HCT116 (cell line): ENCODE measurements around the gene GGPS1. TPM values are rescaled to one million over a fixed set of nuclear protein-coding genes. Genes with fewer than 3 reads are reported as not detected.

Experiments used
- ATAC-seq: fragments of 200-7000 bp; cut with Tn5 transposase; 2 replicates; pipeline ENCODE4 v1.9.1; 2020; ENCODE audit warnings: mild to moderate bottlenecking, moderate library complexity
- BruUV-seq: library from RNA; stranded (reverse); fragments of 400-500 nt; replicated peaks from 2 replicates; lab custom pipeline; 2021; lab: Mats Ljungman, UMichigan
- CTCF ChIA-PET: fragments of 300-600 bp; sonication (Branson Sonifier 250); formaldehyde crosslinking; loops from one replicate; lab custom pipeline; 2021; ENCODE audit warnings: antibody characterized with exemption; lab: Charles Lee
- POLR2A ChIA-PET: fragments of 300-600, 350-600 bp; sonication (Branson Sonifier 250); formaldehyde crosslinking; loops from one replicate; lab custom pipeline; 2021; ENCODE audit warnings: antibody characterized with exemption; lab: Charles Lee
- RAD21 ChIA-PET, 2 experiments: fragments of 300-600 bp; sonication (Branson Sonifier 250); formaldehyde crosslinking; loops; one replicate each; lab custom pipeline; 2023; ENCODE audit warnings: low total read pairs in 2 of 2; ENCODE audit not compliant: uncharacterized antibody in 2 of 2, unreplicated experiment in 2 of 2, low non-redundant PET in 1 of 2; lab: Charles Lee
- DNase-seq: peaks from one replicate; pipeline ENCODE4 v3.0.0-alpha.2; 2010; ENCODE audit warnings: low read depth, low spot score
- H2AFZ ChIP-seq: fragments of 200-600 bp; shearing (Covaris generic), sonication (generic); 2 replicates; pipeline ENCODE4 v1.6.1; 2017; ENCODE audit warnings: low read depth, mixed run types, mixed read lengths, antibody characterized with exemption, low read length; ENCODE audit not compliant: poor library complexity, severe bottlenecking
- H3K27ac ChIP-seq: 2 replicates; pipeline ENCODE4 v1.5.1; 2012; ENCODE audit warnings: low read depth, low read length
- H3K27me3 ChIP-seq: fragments of 200-600 bp; sonication (generic); 2 replicates; pipeline ENCODE4 v1.6.1; 2016; ENCODE audit warnings: mixed run types, low read length, mixed read lengths; ENCODE audit not compliant: insufficient read depth
- H3K36me3 ChIP-seq, 2 experiments: fragments of 200-500 bp in 1 of 2; fragments of 200-600 bp in 1 of 2; sonication (Bioruptor generic) in 1 of 2; sonication (generic) in 1 of 2; 2 replicates each; pipeline versions ENCODE4 v1.5.1 to v1.6.1; 2014 to 2016; ENCODE audit warnings: low read length in 2 of 2, inconsistent platforms in 1 of 2, mixed read lengths in 1 of 2, mixed run types in 1 of 2; ENCODE audit not compliant: insufficient read depth in 2 of 2, control insufficient read depth in 1 of 2
- H3K4me1 ChIP-seq, 2 experiments: fragments of 200-600 bp in 1 of 2; sonication (generic) in 1 of 2; 2 replicates each; pipeline versions ENCODE4 v1.5.1 to v1.6.1; 2012 to 2017; ENCODE audit warnings: low read length in 2 of 2, inconsistent platforms in 1 of 2, mild to moderate bottlenecking in 1 of 2, mixed read lengths in 1 of 2, mixed run types in 1 of 2, moderate library complexity in 1 of 2; ENCODE audit not compliant: insufficient read depth in 2 of 2, control insufficient read depth in 1 of 2
- H3K4me2 ChIP-seq: fragments of 200-600 bp; sonication (generic); 2 replicates; pipeline ENCODE4 v1.6.1; 2017; ENCODE audit warnings: mixed run types, low read length, mixed read lengths
- H3K4me3 ChIP-seq, 2 experiments: fragments of 200-600 bp in 1 of 2; sonication (generic) in 1 of 2; replicated peaks in 1 of 2; 2 replicates each; pipeline ENCODE4 v1.5.1; 2011 to 2016; ENCODE audit warnings: low read length in 2 of 2, control low read depth in 1 of 2, low read depth in 1 of 2, mild to moderate bottlenecking in 1 of 2, mixed read lengths in 1 of 2, mixed run types in 1 of 2
- H3K79me2 ChIP-seq: fragments of 200-600 bp; sonication (generic); 2 replicates; pipeline ENCODE4 v1.6.1; 2017; ENCODE audit warnings: mild to moderate bottlenecking, mixed run types, low read length, moderate library complexity, mixed read lengths; ENCODE audit not compliant: insufficient read depth
- H3K9ac ChIP-seq: fragments of 200-600 bp; sonication (generic); 2 replicates; pipeline ENCODE4 v1.6.1; 2016; ENCODE audit warnings: low read length, mixed read lengths
- H3K9me2 ChIP-seq: fragments of 200-600 bp; sonication (generic), shearing (Covaris generic); 2 replicates; pipeline ENCODE4 v1.6.1; 2017; ENCODE audit warnings: mixed run types, mild to moderate bottlenecking, moderate library complexity; ENCODE audit not compliant: insufficient read depth
- H3K9me3 ChIP-seq, 2 experiments: fragments of 200-500 bp in 1 of 2; fragments of 200-600 bp in 1 of 2; sonication (Bioruptor generic) in 1 of 2; sonication (generic) in 1 of 2; 2 replicates each; pipeline ENCODE4 v1.6.1; 2014 to 2017; ENCODE audit warnings: low read length in 2 of 2, mixed read lengths in 2 of 2, inconsistent platforms in 1 of 2, low read depth in 1 of 2, mild to moderate bottlenecking in 1 of 2, mixed run types in 1 of 2, moderate library complexity in 1 of 2; ENCODE audit not compliant: control insufficient read depth in 1 of 2, insufficient read depth in 1 of 2
- H4K20me1 ChIP-seq: fragments of 200-600 bp; sonication (generic), shearing (Covaris generic); 2 replicates; pipeline ENCODE4 v1.6.1; 2017; ENCODE audit warnings: mixed run types, mild to moderate bottlenecking, moderate library complexity; ENCODE audit not compliant: insufficient read depth
- ATF3 ChIP-seq: IDR thresholded peaks from 2 replicates; pipeline ENCODE4 v1.6.1; 2012
- CBX3 ChIP-seq: IDR thresholded peaks from 2 replicates; pipeline ENCODE4 v1.6.1; 2012; ENCODE audit warnings: low read depth
- CTCF ChIP-seq, 3 experiments: fragments of 200-600 bp in 1 of 3; sonication (generic) in 1 of 3; IDR thresholded peaks in 2 of 3; conservative IDR thresholded peaks in 1 of 3; 2 replicates each; pipeline ENCODE4 v1.5.1; 2012 to 2017; ENCODE audit warnings: low read depth in 2 of 3, low read length in 2 of 3, antibody characterized with exemption in 1 of 3, borderline replicate concordance in 1 of 3, control low read depth in 1 of 3, mild to moderate bottlenecking in 1 of 3, mixed read lengths in 1 of 3, mixed run types in 1 of 3, moderate library complexity in 1 of 3; ENCODE audit not compliant: insufficient read depth in 1 of 3
- ELF1 ChIP-seq: IDR thresholded peaks from 2 replicates; pipeline ENCODE4 v1.6.1; 2012; ENCODE audit warnings: low read depth, borderline replicate concordance
- EZH2phosphoT487 ChIP-seq: fragments of 200-600 bp; IDR thresholded peaks from 2 replicates; pipeline ENCODE4 v1.6.1; 2018; ENCODE audit warnings: antibody characterized with exemption, borderline replicate concordance
- JUND ChIP-seq: IDR thresholded peaks from 2 replicates; pipeline ENCODE4 v1.6.1; 2012
- POLR2AphosphoS5 ChIP-seq: IDR thresholded peaks from 2 replicates; pipeline ENCODE4 v1.6.1; 2011; ENCODE audit warnings: mild to moderate bottlenecking, low read depth, low read length, moderate library complexity
- REST ChIP-seq: IDR thresholded peaks from 2 replicates; pipeline ENCODE4 v1.6.1; 2012; ENCODE audit warnings: low read depth
- SP1 ChIP-seq: IDR thresholded peaks from 2 replicates; pipeline ENCODE4 v1.6.1; 2012; ENCODE audit warnings: low read depth
- ZFX ChIP-seq: fragments of 450-650 bp; IDR thresholded peaks from 2 replicates; pipeline ENCODE4 v1.6.1; 2017
- ZNF274 ChIP-seq: fragments of 200-500 bp; sonication (Bioruptor generic); IDR thresholded peaks from 2 replicates; pipeline ENCODE4 v1.6.1; 2014; ENCODE audit warnings: mild to moderate bottlenecking, low read depth, low read length, inconsistent platforms
- intact Hi-C: fragments of 100-400 bp; cut with micrococcal nuclease; formaldehyde crosslinking; loops from 2 replicates; pipeline ENCODE4 v1.10.0; 2022
- total RNA-seq: library from RNA; stranded (reverse); gene quantifications from one replicate; pipeline ENCODE4 v1.2.1, GENCODE V29; 2021; ENCODE audit not compliant: unreplicated experiment

The GGPS1 gene
- total RNA-seq, 1 experiment from 2014 or later = 30.6 TPM

- Histone ChIP-seq H3K4me3 (no peak overlapping the region), H4K20me1 (no peaks in the 10 kb centered on the region), H3K79me2 (peaks cover 88% of the 10 kb centered on the region), H3K4me2 (no peak overlapping the region), H3K27ac (no peak overlapping the region), H3K36me3 (0 out of 4 replicates have a peak, but pooled peaks cover 2 to 3% of the 10 kb centered on the region in 2 experiments), H3K9me3 (no peaks in the 10 kb centered on the region), H3K27me3 (no peaks in the 10 kb centered on the region), H2AFZ (no peak overlapping the region), H3K4me1 (peaks cover 0 to 15% of the 10 kb centered on the region in 2 experiments; a peak in 2 of 4 replicates), H3K9ac (no peak overlapping the region), H3K9me2 (no peaks in the 10 kb centered on the region)
- POLR2A ChIA-PET = no interaction called here
- no peak for ATAC-seq
- intact Hi-C loops = no loop called here
- CTCF ChIA-PET = no interaction called here
- DNase-seq = no peak
- RAD21 ChIA-PET = no interaction called here
- TF ChIP-seq ATF3 (no peak), SP1 (no peak), JUND (no peak), CBX3 (no peak), POLR2AphosphoS5 (no peak), EZH2phosphoT487 (no peak), ELF1 (no peak), REST (no peak), ZFX (no peak), CTCF (IDR thresholded peaks at IDR 0.05 in 2 of 3, conservative IDR thresholded peaks at IDR 0.05 in 1 of 3; ENCODE audit: borderline replicate concordance in 1 of 3, insufficient read depth in 1 of 3, low read depth in 2 of 3, low read length in 2 of 3) (no peak), ZNF274 (no peak)
- no TSS peak for BruUV-seq
Measured at GRCh38 chr1:235324296-235324695, 4.1 kb upstream of the GGPS1 start.
